HCT116 (cell line): ENCODE results near the gene SPATS1. TPM values are rescaled to one million over a fixed set of nuclear protein-coding genes. Genes with fewer than 3 reads are reported as not detected.
"Not testable (repeated sequence)": the region's sequence is repeated elsewhere in the genome, so short reads cannot be mapped to it uniquely, and the experiment has no call there.

ENCODE experiments used
- ATAC-seq: fragments of 200-7000 bp; cut with Tn5 transposase; 2 replicates; pipeline ENCODE4 v1.9.1; 2020; ENCODE audit warnings: mild to moderate bottlenecking, moderate library complexity
- BruUV-seq: library from RNA; stranded (reverse); fragments of 400-500 nt; replicated peaks from 2 replicates; lab custom pipeline; 2021; lab: Mats Ljungman, UMichigan
- CTCF ChIA-PET: fragments of 300-600 bp; sonication (Branson Sonifier 250); formaldehyde crosslinking; loops from one replicate; lab custom pipeline; 2021; ENCODE audit warnings: antibody characterized with exemption; lab: Charles Lee
- POLR2A ChIA-PET: fragments of 300-600, 350-600 bp; sonication (Branson Sonifier 250); formaldehyde crosslinking; loops from one replicate; lab custom pipeline; 2021; ENCODE audit warnings: antibody characterized with exemption; lab: Charles Lee
- RAD21 ChIA-PET, 2 experiments: fragments of 300-600 bp; sonication (Branson Sonifier 250); formaldehyde crosslinking; loops; one replicate each; lab custom pipeline; 2023; ENCODE audit warnings: low total read pairs in 2 of 2; ENCODE audit not compliant: uncharacterized antibody in 2 of 2, unreplicated experiment in 2 of 2, low non-redundant PET in 1 of 2; lab: Charles Lee
- DNase-seq: peaks from one replicate; pipeline ENCODE4 v3.0.0-alpha.2; 2010; ENCODE audit warnings: low read depth, low spot score
- H2AFZ ChIP-seq: fragments of 200-600 bp; shearing (Covaris generic), sonication (generic); 2 replicates; pipeline ENCODE4 v1.6.1; 2017; ENCODE audit warnings: low read depth, mixed run types, mixed read lengths, antibody characterized with exemption, low read length; ENCODE audit not compliant: poor library complexity, severe bottlenecking
- H3K27ac ChIP-seq: 2 replicates; pipeline ENCODE4 v1.5.1; 2012; ENCODE audit warnings: low read depth, low read length
- H3K27me3 ChIP-seq: fragments of 200-600 bp; sonication (generic); 2 replicates; pipeline ENCODE4 v1.6.1; 2016; ENCODE audit warnings: mixed run types, low read length, mixed read lengths; ENCODE audit not compliant: insufficient read depth
- H3K36me3 ChIP-seq, 2 experiments: fragments of 200-500 bp in 1 of 2; fragments of 200-600 bp in 1 of 2; sonication (Bioruptor generic) in 1 of 2; sonication (generic) in 1 of 2; 2 replicates each; pipeline versions ENCODE4 v1.5.1 to v1.6.1; 2014 to 2016; ENCODE audit warnings: low read length in 2 of 2, inconsistent platforms in 1 of 2, mixed read lengths in 1 of 2, mixed run types in 1 of 2; ENCODE audit not compliant: insufficient read depth in 2 of 2, control insufficient read depth in 1 of 2
- H3K4me1 ChIP-seq, 2 experiments: fragments of 200-600 bp in 1 of 2; sonication (generic) in 1 of 2; 2 replicates each; pipeline versions ENCODE4 v1.5.1 to v1.6.1; 2012 to 2017; ENCODE audit warnings: low read length in 2 of 2, inconsistent platforms in 1 of 2, mild to moderate bottlenecking in 1 of 2, mixed read lengths in 1 of 2, mixed run types in 1 of 2, moderate library complexity in 1 of 2; ENCODE audit not compliant: insufficient read depth in 2 of 2, control insufficient read depth in 1 of 2
- H3K4me2 ChIP-seq: fragments of 200-600 bp; sonication (generic); 2 replicates; pipeline ENCODE4 v1.6.1; 2017; ENCODE audit warnings: mixed run types, low read length, mixed read lengths
- H3K4me3 ChIP-seq, 2 experiments: fragments of 200-600 bp in 1 of 2; sonication (generic) in 1 of 2; replicated peaks in 1 of 2; 2 replicates each; pipeline ENCODE4 v1.5.1; 2011 to 2016; ENCODE audit warnings: low read length in 2 of 2, control low read depth in 1 of 2, low read depth in 1 of 2, mild to moderate bottlenecking in 1 of 2, mixed read lengths in 1 of 2, mixed run types in 1 of 2
- H3K79me2 ChIP-seq: fragments of 200-600 bp; sonication (generic); 2 replicates; pipeline ENCODE4 v1.6.1; 2017; ENCODE audit warnings: mild to moderate bottlenecking, mixed run types, low read length, moderate library complexity, mixed read lengths; ENCODE audit not compliant: insufficient read depth
- H3K9ac ChIP-seq: fragments of 200-600 bp; sonication (generic); 2 replicates; pipeline ENCODE4 v1.6.1; 2016; ENCODE audit warnings: low read length, mixed read lengths
- H3K9me2 ChIP-seq: fragments of 200-600 bp; sonication (generic), shearing (Covaris generic); 2 replicates; pipeline ENCODE4 v1.6.1; 2017; ENCODE audit warnings: mixed run types, mild to moderate bottlenecking, moderate library complexity; ENCODE audit not compliant: insufficient read depth
- H3K9me3 ChIP-seq, 2 experiments: fragments of 200-500 bp in 1 of 2; fragments of 200-600 bp in 1 of 2; sonication (Bioruptor generic) in 1 of 2; sonication (generic) in 1 of 2; 2 replicates each; pipeline ENCODE4 v1.6.1; 2014 to 2017; ENCODE audit warnings: low read length in 2 of 2, mixed read lengths in 2 of 2, inconsistent platforms in 1 of 2, low read depth in 1 of 2, mild to moderate bottlenecking in 1 of 2, mixed run types in 1 of 2, moderate library complexity in 1 of 2; ENCODE audit not compliant: control insufficient read depth in 1 of 2, insufficient read depth in 1 of 2
- H4K20me1 ChIP-seq: fragments of 200-600 bp; sonication (generic), shearing (Covaris generic); 2 replicates; pipeline ENCODE4 v1.6.1; 2017; ENCODE audit warnings: mixed run types, mild to moderate bottlenecking, moderate library complexity; ENCODE audit not compliant: insufficient read depth
- ATF3 ChIP-seq: IDR thresholded peaks from 2 replicates; pipeline ENCODE4 v1.6.1; 2012
- CBX3 ChIP-seq: IDR thresholded peaks from 2 replicates; pipeline ENCODE4 v1.6.1; 2012; ENCODE audit warnings: low read depth
- CEBPB ChIP-seq: IDR thresholded peaks from 2 replicates; pipeline ENCODE4 v1.6.1; 2012; ENCODE audit warnings: low read depth
- EGR1 ChIP-seq: IDR thresholded peaks from 2 replicates; pipeline ENCODE4 v1.6.1; 2012; ENCODE audit warnings: low read depth
- EZH2 ChIP-seq: fragments of 200-600 bp; sonication (generic); IDR thresholded peaks from 2 replicates; pipeline ENCODE4 v1.6.1; 2017; ENCODE audit warnings: antibody characterized with exemption, mixed run types
- JUND ChIP-seq: IDR thresholded peaks from 2 replicates; pipeline ENCODE4 v1.6.1; 2012
- MAX ChIP-seq: IDR thresholded peaks from 2 replicates; pipeline ENCODE4 v1.6.1; 2012
- POLR2A ChIP-seq: IDR thresholded peaks from 2 replicates; pipeline ENCODE4 v1.7.0; 2011; ENCODE audit warnings: borderline replicate concordance; ENCODE audit not compliant: insufficient read depth, insufficient read length; ENCODE audit errors: extremely low read depth
- POLR2AphosphoS5 ChIP-seq: IDR thresholded peaks from 2 replicates; pipeline ENCODE4 v1.6.1; 2011; ENCODE audit warnings: mild to moderate bottlenecking, low read depth, low read length, moderate library complexity
- RAD21 ChIP-seq: IDR thresholded peaks from 2 replicates; pipeline ENCODE4 v1.6.1; 2012; ENCODE audit warnings: low read depth, mild to moderate bottlenecking
- SIN3A ChIP-seq: IDR thresholded peaks from 2 replicates; pipeline ENCODE4 v1.6.1; 2012; ENCODE audit warnings: low read depth
- SP1 ChIP-seq: IDR thresholded peaks from 2 replicates; pipeline ENCODE4 v1.6.1; 2012; ENCODE audit warnings: low read depth
- SRF ChIP-seq: IDR thresholded peaks from 2 replicates; pipeline ENCODE4 v1.6.1; 2012; ENCODE audit warnings: low read depth
- TCF7L2 ChIP-seq: IDR thresholded peaks from 2 replicates; pipeline ENCODE4 v1.7.0; 2011; ENCODE audit warnings: borderline replicate concordance, inconsistent platforms; ENCODE audit not compliant: insufficient read depth, insufficient read length; ENCODE audit errors: extremely low read depth
- ZFX ChIP-seq: fragments of 450-650 bp; IDR thresholded peaks from 2 replicates; pipeline ENCODE4 v1.6.1; 2017
- ZNF274 ChIP-seq: fragments of 200-500 bp; sonication (Bioruptor generic); IDR thresholded peaks from 2 replicates; pipeline ENCODE4 v1.6.1; 2014; ENCODE audit warnings: mild to moderate bottlenecking, low read depth, low read length, inconsistent platforms
- intact Hi-C: fragments of 100-400 bp; cut with micrococcal nuclease; formaldehyde crosslinking; loops from 2 replicates; pipeline ENCODE4 v1.10.0; 2022
- total RNA-seq: library from RNA; stranded (reverse); gene quantifications from one replicate; pipeline ENCODE4 v1.2.1, GENCODE V29; 2021; ENCODE audit not compliant: unreplicated experiment

Gene SPATS1
- total RNA-seq, 1 experiment from 2014 or later = not detected

- peak; percentile 96 for TF ChIP-seq CBX3
- peak; percentile 73; the same call in 1 of the 2 replicates for TF ChIP-seq ZFX
- no peak for TF ChIP-seq ATF3
- peak; percentile 97 for TF ChIP-seq POLR2AphosphoS5
These were observed 29.3 kb upstream of the SPATS1 start, which contains the start of gene AARS2 (continued) for GRCh38 chr6:44312901-44313788.

- DNase-seq, H3K9ac ChIP-seq, H3K9me2 ChIP-seq, BruUV-seq, RAD21 ChIA-PET, H3K4me3 ChIP-seq, H4K20me1 ChIP-seq, POLR2A ChIA-PET, ATAC-seq, intact Hi-C loops, H3K4me2 ChIP-seq, CTCF ChIA-PET, H3K27ac ChIP-seq, H3K9me3 ChIP-seq, H2AFZ ChIP-seq: not testable (repeated sequence)
- Histone ChIP-seq H3K27me3 (peaks cover 18% of the 10 kb centered on the region; the same call in 1 of the 2 replicates), H3K4me1 (peaks cover 6 to 16% of the 10 kb centered on the region in 2 experiments), H3K79me2 (peaks cover 19% of the 10 kb centered on the region), H3K36me3 (peaks cover 16 to 23% of the 10 kb centered on the region in 2 experiments; a peak in 3 of 4 replicates)
These were observed 27.8 kb upstream of the SPATS1 start for GRCh38 chr6:44314657-44315056.

- intact Hi-C loops = no loop called here
- BruUV-seq = no TSS peak
These were observed 26.9 kb upstream of the SPATS1 start for GRCh38 chr6:44315516-44315915.

More at GRCh38 chr6:44315516-44315915, 26.9 kb upstream of the SPATS1 start:
- ChIA-PET RAD21 (no interaction called here), POLR2A (no interaction called here), CTCF (no interaction called here)
- Histone ChIP-seq H2AFZ (no peak overlapping the region), H3K4me2 (no peak overlapping the region), H3K9ac (no peak overlapping the region), H3K9me3 (no peaks in the 10 kb centered on the region), H3K27ac (no peak overlapping the region), H3K36me3 (peaks cover 13 to 16% of the 10 kb centered on the region in 2 experiments; a peak in 3 of 4 replicates), H4K20me1 (no peaks in the 10 kb centered on the region), H3K79me2 (peaks cover 19% of the 10 kb centered on the region), H3K9me2 (no peaks in the 10 kb centered on the region), H3K27me3 (peaks cover 18% of the 10 kb centered on the region; the same call in 1 of the 2 replicates), H3K4me1 (peaks cover 6 to 16% of the 10 kb centered on the region in 2 experiments), H3K4me3 (no peak overlapping the region)
- DNase-seq (no peak), ATAC-seq (no peak)
- TF ChIP-seq SP1 = no peak
- no peak for TF ChIP-seq RAD21
- no peak for TF ChIP-seq SRF
- TF ChIP-seq ATF3 = no peak
- TF ChIP-seq EGR1 = no peak
- TF ChIP-seq ZNF274 = no peak
- TF ChIP-seq SIN3A = no peak
- TF ChIP-seq POLR2AphosphoS5 = no peak
- TF ChIP-seq CBX3 = no peak
- no peak for TF ChIP-seq MAX
- TF ChIP-seq JUND = no peak
- TF ChIP-seq TCF7L2 = no peak
- no peak for TF ChIP-seq EZH2
- TF ChIP-seq CEBPB = no peak
- TF ChIP-seq POLR2A = no peak
- TF ChIP-seq ZFX = no peak
